GM19240 (cell line): ENCODE results near the gene MAGI2.

Experiments used
- DNase-seq: peaks from one replicate; pipeline ENCODE4 v3.0.0; 2011; ENCODE audit warnings: low spot score; ENCODE audit not compliant: insufficient read length

Gene MAGI2

GRCh38 chr7:78063758-78064157, 1389.7 kb downstream of the MAGI2 start:
- no peak for DNase-seq

- no peak for DNase-seq
Measured at GRCh38 chr7:78062214-78062613, 1391.3 kb downstream of the MAGI2 start.

- DNase-seq = no peak
Measured at GRCh38 chr7:78057571-78057970, 1395.9 kb downstream of the MAGI2 start.

- no peak for DNase-seq
Measured at GRCh38 chr7:78055599-78055998, 1397.9 kb downstream of the MAGI2 start.

GRCh38 chr7:78055001-78055573, 1398.4 kb downstream of the MAGI2 start:
- DNase-seq = no peak

- no peak for DNase-seq
Measured at GRCh38 chr7:78052112-78052511, 1401.4 kb downstream of the MAGI2 start.

- DNase-seq = no peak
Measured at GRCh38 chr7:78047800-78048199, 1405.7 kb downstream of the MAGI2 start.

- no peak for DNase-seq
Measured at GRCh38 chr7:78043159-78043558, 1410.3 kb downstream of the MAGI2 start.

GRCh38 chr7:78041423-78041822, 1412.0 kb downstream of the MAGI2 start:
- DNase-seq = no peak

- DNase-seq = peak; percentile 23
Measured at GRCh38 chr7:78039790-78040776, 1413.4 kb downstream of the MAGI2 start.

- DNase-seq = no peak
Measured at GRCh38 chr7:78038465-78039080, 1414.9 kb downstream of the MAGI2 start.

- no peak for DNase-seq
Measured at GRCh38 chr7:78037603-78038002, 1415.9 kb downstream of the MAGI2 start.

- DNase-seq = no peak
Measured at GRCh38 chr7:78033410-78033809, 1420.1 kb downstream of the MAGI2 start.

GRCh38 chr7:78026492-78026891, 1427.0 kb downstream of the MAGI2 start:
- DNase-seq = no peak

- DNase-seq = no peak
Measured at GRCh38 chr7:78024591-78024990, 1428.9 kb downstream of the MAGI2 start.

GRCh38 chr7:78023191-78023590, 1430.3 kb downstream of the MAGI2 start:
- no peak for DNase-seq

GRCh38 chr7:78022165-78022564, 1431.3 kb downstream of the MAGI2 start:
- no peak for DNase-seq

GRCh38 chr7:78020874-78021249, 1432.6 kb downstream of the MAGI2 start:
- DNase-seq = no peak

GRCh38 chr7:78020136-78020873, 1433.2 kb downstream of the MAGI2 start:
- peak; percentile 41 for DNase-seq

- DNase-seq = peak; percentile 45
Measured at GRCh38 chr7:78019447-78020135, 1433.9 kb downstream of the MAGI2 start.
